NCI-H2196 (cell line): ENCODE measurements around the gene AKAP1.
"Not testable (repeated sequence)": the region's sequence is repeated elsewhere in the genome, so short reads cannot be mapped to it uniquely, and the experiment has no call there.

ENCODE experiments used
- DNase-seq: peaks from one replicate; lab custom pipeline; 2025; ENCODE audit not compliant: unreplicated experiment; lab: John Stamatoyannopoulos, UW

The AKAP1 gene

GRCh38 chr17:57073626-57074025 lies 11.4 kb upstream of the AKAP1 start:
- DNase-seq, result no peak

- DNase-seq, result no peak
Measured at GRCh38 chr17:57075193-57075592, 9.9 kb upstream of the AKAP1 start.

DNA sequence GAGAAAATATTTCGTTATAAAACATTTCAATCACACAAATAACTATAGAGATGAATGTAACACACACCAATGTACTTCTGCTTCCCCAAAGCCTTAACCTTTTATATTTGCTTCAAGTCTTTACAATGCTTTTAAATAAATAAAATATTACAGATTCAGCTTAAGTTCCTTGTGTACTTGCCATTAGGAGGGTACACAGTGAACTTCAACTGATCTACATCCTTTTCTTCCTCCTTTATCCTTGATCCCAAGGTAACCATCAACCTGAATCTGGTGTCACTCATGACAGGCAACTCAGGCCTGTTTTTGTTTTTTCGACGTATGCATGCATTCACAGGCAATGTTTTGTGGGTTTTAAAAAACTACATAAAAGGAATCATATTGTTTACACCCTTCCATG lies 9.3 kb upstream of the AKAP1 start:
- DNase-seq, result no peak

- no peak for DNase-seq
Measured at GRCh38 chr17:57077000-57077399, 8.0 kb upstream of the AKAP1 start.

DNA sequence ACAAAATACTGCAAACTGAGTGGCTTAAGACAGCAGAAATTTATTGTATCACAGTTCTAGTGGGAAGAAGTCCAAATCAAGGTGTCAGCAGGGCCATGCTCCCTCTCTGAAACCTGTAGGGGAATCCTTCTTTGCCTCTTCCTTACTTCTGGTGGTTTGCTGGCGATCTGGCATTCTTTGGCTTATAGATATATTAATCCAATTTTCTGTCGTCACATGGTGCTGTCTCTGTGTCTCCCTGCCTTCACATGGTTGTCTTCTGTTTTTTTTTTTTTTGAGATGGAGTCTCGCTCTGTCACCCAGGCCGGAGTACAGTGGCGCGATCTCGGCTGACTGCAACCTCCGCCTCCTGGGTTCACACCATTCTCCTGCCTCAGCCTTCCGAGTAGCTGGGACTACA lies 6.8 kb upstream of the AKAP1 start:
- DNase-seq, result no peak

DNA sequence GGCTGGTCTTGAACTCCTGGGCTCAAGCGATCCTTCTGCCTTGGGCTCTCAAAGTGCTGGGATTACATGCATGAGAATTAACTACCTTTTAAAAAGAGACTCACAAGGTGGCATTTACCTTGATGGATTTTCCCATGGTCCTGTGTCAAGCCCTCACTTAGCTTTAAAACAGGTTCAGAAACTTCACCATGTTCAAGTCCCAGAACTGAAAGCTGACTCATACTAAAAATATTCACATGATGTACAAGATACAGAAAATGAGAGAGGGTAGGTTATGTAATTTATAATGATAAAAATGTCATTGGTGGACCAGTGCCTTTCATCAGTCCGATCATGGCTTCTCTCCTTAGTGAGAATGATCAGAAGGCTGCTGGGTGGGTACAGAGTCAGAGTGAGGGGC lies 4.3 kb upstream of the AKAP1 start:
- DNase-seq, result no peak

DNA sequence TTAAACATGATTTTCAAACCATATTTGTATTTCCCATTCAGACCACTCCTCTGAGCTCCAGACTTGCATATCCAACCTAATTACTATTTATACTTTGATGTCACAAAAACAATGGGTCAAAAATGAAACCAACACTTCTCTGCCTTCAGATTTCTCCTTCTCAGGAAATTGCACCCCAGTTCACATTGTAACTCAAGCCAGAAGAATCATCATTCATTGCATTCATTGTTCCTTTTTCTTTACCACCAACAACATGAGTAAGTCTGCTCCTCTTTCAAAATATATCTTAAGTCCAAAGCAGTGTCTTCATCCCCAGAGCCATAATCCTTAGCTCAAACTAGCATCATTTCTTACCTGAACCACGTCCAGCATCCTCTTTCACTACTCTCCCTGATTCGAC lies 2.6 kb upstream of the AKAP1 start:
- DNase-seq, result no peak

- DNase-seq, result no peak
Measured at GRCh38 chr17:57084361-57084801, 665 bp upstream of the AKAP1 start.

DNA sequence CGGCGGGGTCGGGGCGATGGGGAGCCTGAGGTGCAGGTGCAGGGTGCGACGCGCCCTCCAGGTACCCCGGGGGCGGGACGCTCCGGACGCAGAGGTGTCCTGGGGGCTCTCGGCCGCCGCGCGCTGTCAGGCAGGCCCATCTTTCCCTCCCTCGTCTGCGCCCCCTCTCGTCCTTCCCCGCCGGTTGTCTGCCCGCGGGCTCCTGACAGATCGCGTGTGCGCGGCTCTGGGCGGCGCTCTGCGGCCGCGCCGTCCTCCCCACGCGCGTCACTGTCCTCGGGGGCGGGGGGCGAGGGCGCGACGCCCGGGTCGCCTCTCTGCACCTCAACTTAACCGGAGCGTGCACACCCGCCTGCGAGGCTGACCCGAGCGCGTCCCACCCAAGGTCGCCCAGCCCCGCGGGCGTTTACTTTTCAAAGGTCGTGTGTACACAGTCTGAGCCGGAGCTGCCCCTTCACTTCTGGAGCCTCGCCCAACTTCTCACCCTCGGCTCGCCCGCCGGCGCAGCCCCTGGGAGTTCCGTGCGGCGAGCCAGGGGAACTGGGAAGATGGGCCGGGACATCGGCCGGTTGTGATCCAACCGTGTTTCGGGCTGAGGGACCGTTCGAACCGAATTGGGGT lies 512 bp downstream of the AKAP1 start:
- DNase-seq, result peak; percentile 48

- peak; percentile 30 for DNase-seq
Measured at GRCh38 chr17:57086069-57086930, 1.3 kb downstream of the AKAP1 start.

DNA sequence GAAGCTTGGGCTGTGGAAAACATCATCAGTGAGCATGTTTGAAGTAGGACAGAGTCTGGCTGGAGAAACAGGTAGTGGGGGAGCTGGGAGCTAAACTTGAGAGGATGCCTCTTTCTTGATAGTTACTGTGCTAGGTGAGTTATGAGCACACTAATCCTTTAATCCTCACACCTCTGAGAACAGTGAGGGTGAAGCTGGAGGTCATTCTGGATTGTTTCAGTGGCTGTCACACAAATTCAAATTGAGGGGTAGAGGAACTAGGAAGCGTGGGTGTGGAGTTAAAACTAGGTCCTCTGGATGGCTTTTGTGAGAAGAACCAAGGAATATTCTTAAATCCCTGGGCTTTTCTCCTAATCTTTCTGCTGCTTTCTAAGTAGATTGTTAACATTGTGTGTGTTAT lies 3.3 kb downstream of the AKAP1 start:
- no peak for DNase-seq

- no peak for DNase-seq
Measured at GRCh38 chr17:57089391-57089790, 4.3 kb downstream of the AKAP1 start.

DNA sequence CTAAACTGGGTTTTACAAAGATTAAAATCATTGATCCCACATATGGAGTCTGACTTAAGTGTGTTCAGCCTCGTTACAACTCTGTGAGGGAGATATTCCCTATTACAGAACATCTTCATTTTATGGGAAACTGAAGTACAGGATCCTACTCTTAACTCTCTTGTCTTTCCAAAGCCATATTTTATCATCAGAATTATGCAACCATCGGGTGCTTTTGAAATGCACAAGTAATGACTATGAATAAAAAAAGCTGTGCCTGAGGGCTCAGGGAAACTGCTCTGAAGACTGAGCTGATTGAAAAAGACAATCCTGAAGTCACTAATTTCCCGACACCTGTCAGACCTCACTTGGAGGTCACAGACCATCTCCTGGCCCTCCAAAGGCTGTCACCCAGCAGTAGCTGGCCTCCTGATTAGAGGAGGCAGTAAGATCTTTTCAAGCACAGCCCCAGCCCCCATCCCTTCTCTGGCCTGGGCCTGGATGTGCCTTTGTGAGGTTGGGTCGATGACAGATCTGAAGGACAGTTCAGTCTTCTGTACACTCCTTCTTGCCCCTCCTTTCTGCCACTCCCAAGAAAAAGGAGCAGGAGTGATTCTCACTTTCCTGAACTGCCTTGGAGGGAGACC lies 5.6 kb downstream of the AKAP1 start:
- DNase-seq, result no peak

GRCh38 chr17:57091186-57091618 lies 6.2 kb downstream of the AKAP1 start:
- no peak for DNase-seq

DNA sequence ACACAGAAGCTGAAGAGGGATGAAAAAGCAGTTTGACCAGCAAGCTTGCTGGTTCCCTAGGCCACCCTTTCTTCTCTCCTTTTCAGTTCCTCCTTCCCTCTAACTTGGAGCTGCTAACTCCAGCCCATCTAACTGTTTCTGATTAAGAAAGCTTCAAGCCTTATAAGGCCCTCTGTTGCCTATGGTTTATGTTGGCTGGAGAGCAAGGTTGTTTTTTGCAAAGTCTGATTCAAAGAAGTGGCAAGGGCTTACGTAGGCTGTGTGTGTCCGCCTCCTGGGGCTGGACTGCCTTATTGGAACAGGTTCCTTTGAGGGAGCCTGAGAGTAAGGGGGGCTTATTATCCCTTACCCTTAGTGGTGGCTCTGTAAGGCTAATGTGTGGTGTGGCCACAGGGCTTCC lies 7.1 kb downstream of the AKAP1 start:
- DNase-seq, result no peak

- no peak for DNase-seq
Measured at GRCh38 chr17:57092779-57093178, 7.7 kb downstream of the AKAP1 start.

DNA sequence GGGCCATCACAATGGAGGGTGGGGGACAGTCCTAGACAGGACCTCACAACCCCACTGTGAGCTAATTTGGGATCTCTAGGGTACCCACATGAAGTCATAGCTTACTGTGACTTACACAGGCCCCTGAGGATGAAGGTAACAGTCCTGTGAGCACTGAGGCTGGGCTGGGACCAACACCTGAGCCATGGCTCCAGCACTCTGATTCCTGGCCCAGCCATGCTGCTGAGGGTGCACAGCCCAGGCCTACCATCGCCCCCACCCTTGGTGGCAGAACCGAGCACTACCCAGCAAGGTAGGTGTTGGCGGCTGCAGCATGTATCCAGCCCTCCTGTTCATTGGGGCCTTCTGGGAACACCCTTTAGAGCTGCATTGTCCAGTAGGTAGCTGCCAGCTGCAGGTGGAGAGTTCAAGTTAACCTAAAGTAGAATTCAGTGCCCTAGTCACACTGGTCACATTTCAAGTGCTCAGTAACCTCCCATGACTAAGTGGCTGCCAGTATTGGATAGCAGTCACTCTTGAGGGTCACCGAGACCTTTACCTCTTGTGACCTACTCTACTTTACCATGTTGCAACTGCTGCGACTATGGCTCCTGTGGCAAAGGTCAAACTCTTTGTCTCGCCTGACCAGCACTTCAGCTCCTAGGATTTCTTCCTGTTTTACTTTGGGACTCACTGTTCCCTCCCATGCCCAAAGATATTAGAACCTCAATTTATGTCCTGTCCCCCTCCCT lies 11.6 kb downstream of the AKAP1 start:
- DNase-seq, result no peak

- peak; percentile 78 for DNase-seq
Measured at GRCh38 chr17:57097832-57098421, 12.9 kb downstream of the AKAP1 start.

- DNase-seq, result no peak
Measured at GRCh38 chr17:57099165-57099564, 14.1 kb downstream of the AKAP1 start.

DNA sequence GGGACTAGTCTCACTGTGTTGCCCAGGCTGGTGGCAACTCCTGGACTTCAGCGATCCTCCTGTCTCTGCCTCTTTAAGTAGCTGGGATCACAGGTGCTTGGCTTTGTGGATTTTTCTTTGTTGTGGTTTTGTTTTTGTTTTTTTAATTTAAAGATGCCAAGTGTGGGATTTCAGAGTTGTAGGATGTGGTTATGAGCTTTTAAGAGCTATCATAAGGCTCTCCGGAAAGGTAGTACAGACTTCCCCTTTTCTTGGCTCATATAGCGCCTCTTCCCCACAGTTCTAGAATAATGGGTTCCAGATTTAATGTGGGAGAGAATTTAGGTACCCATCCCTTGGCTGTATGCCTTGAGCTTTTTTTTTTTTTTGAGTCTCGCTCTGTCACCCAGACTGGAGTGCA lies 17.1 kb downstream of the AKAP1 start:
- no peak for DNase-seq

DNA sequence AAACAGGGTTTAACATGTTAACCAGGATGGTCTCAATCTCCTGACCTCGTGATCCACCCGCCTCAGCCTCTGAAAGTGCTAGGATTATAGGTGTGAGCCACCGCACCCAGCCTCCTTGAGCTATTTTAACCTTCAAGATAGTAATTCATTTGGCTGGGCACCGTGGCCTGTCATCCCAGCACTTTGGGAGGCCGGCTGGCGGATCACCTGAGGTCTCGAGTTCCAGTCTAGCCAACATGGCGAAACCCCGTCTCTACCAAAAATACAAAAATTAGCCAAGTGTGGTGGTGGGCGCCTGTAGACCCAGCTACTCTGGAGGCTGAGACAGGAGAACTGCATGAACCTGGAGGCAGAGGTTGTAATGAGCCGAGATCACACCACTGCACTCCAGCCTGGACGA lies 17.6 kb downstream of the AKAP1 start:
- not testable (repeated sequence) for DNase-seq
